ENCODE results near the gene SOBP. TPM values are rescaled to one million over a fixed set of nuclear protein-coding genes. Genes with fewer than 3 reads are reported as not detected.
A peak's percentile ranks its signal among the peaks of the same experiment; 100 is the strongest.
"Not testable (repeated sequence)": the region's sequence is repeated elsewhere in the genome, so short reads cannot be mapped to it uniquely, and the experiment has no call there.

The SOBP gene
- polyA plus RNA-seq, 3 donors from 2014 or later = not detected

DNA sequence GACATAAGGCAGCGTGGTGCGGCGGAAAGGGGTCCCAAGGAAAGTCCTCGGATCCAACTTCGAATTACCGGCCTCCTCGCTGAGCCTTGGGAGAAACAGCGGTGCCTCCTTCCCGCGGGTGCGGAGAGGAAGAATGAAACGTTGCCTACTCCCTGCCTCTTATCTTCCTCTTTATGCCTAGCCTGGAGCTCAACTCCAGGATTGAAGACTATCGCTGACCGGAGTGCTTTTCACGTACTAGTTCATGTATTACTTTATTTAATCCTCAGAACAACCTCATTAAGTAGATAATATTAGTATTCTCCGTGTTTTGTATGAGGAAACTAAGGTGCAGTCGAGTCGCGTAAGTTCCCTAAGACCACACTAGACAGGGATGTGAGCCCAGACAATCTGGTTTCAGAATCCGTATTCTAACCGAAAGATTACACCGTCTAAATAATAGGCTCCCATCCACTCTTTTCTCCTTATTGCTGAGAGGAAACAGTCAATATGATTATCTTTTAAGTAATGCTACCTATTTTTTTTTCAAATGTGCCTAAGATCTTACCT lies 29.8 kb upstream of the SOBP start:
- Mint-ChIP-seq H3K4me3 (peak overlapping the region; percentile 94 to 99 (median 95)), H3K9me3 (no peaks in the 10 kb centered on the region), H3K36me3 (no peaks in the 10 kb centered on the region), H3K4me1 (peaks cover 26 to 41% of the 10 kb centered on the region in 2 donors), H3K27ac (peak overlapping the region; percentile 93 to 98 (median 94)), H3K27me3 (ENCODE audit: low read depth in 3 of 3) (peaks cover 4 to 8% (median 7%) of the 10 kb centered on the region in 3 donors)
- DNase-seq = peak in 1 of 3 donors; percentile 1

DNA sequence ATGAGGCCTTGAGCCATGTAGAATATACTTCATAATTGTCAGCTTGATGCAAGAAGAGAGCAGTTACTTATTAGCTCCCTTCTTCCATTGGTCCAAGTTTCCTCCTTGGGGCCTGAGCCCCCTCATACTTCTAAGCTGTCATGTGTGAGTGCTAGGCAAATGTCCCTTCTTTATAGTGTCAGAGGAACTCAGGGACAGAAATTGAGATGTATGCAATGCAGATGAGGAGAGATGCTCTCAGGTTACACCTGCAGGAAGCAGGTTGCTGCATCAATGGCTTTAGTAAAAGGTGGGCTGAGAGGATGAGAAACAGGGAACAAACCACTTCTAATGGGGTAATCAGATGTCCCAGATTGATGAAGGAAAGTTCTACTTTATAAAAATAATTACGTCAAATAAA lies 23.9 kb upstream of the SOBP start:
- Mint-ChIP-seq H3K36me3 (no peaks in the 10 kb centered on the region), H3K4me1 (no peaks in the 10 kb centered on the region)

DNA sequence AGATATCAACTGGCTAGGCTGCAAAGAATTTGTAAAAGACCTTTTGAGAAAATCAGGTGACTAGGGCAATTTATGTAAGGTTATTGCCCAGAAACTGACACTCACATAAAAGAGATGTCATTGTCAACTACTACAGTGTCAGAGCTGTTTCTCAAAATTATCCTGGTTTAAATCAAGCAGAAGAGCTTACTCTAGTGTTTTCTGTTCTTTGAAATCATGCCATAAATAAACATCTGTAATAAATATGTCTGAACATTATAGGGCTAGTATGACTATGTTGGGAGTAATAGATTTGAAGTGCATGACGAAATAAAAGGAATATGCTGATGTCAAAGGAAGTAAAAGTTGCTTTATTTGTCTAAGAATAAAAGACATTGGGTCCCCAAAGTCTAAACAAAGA lies 19.6 kb upstream of the SOBP start:
- Mint-ChIP-seq H3K4me1 (no peaks in the 10 kb centered on the region), H3K27ac (no peak overlapping the region), H3K36me3 (no peaks in the 10 kb centered on the region), H3K4me3 (no peak overlapping the region), H3K27me3 (ENCODE audit: low read depth in 3 of 3) (peaks cover 7 to 9% (median 8%) of the 10 kb centered on the region in 3 donors), H3K9me3 (no peaks in the 10 kb centered on the region)
- DNase-seq = no peak

More for the DNA sequence above, 23.9 kb upstream of the SOBP start:
- Mint-ChIP-seq H3K27ac (no peak overlapping the region), H3K27me3 (ENCODE audit: low read depth in 3 of 3) (peaks cover 2 to 7% (median 6%) of the 10 kb centered on the region in 3 donors), H3K9me3 (no peaks in the 10 kb centered on the region), H3K4me3 (no peak overlapping the region)
- no peak for DNase-seq

DNA sequence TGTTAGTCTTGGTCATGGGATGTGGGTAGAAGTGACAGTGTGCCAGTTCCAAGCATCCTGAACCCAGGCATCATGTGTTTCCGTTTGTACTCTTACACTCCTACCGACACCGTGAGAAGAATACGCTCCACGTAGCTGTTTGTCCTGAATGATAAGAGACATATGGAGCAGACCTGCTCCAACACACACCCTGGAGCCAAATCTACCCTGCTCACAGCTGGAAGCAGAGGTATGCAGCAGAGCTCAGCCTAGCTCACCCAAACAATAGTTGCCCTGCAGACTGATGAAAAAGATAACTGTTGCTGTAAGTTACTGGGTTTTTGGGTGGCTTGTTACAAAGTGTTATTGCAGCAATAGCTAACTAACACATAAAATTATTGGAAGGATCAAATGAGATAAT lies 16.3 kb upstream of the SOBP start:
- no peak for DNase-seq
- H3K9me3 Mint-ChIP-seq = no peaks in the 10 kb centered on the region

DNA sequence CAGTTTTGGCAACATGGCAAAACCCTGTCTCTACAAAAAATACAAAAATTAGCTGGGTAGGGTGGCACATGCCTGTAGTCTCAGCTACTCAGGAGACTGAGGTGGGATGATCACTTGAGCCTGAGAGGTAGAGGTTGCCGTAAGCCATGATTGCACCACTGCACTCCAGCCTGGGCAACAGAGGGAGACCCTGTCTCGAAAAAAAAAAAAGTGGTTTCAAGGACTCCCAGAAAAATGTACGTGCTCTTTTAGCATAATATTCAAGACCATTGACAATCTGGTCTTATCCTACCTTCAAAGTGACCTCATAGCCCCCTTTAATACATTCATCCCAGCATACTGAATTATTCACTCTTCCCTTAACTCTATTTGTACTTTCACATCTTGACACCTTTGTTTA lies 14.6 kb upstream of the SOBP start:
- peaks cover 5 to 15% (median 7%) of the 10 kb centered on the region in 3 donors for H3K27me3 Mint-ChIP-seq (ENCODE audit: low read depth in 3 of 3)
- not testable (repeated sequence) for H3K4me3 Mint-ChIP-seq, H3K36me3 Mint-ChIP-seq, H3K9me3 Mint-ChIP-seq, DNase-seq, H3K4me1 Mint-ChIP-seq, H3K27ac Mint-ChIP-seq

More for the DNA sequence above, 16.3 kb upstream of the SOBP start:
- H3K4me3 Mint-ChIP-seq = no peak overlapping the region
- no peak overlapping the region for H3K27ac Mint-ChIP-seq
- no peaks in the 10 kb centered on the region for H3K4me1 Mint-ChIP-seq
- no peaks in the 10 kb centered on the region for H3K36me3 Mint-ChIP-seq
- peaks cover 3 to 15% (median 10%) of the 10 kb centered on the region in 3 donors for H3K27me3 Mint-ChIP-seq (ENCODE audit: low read depth in 3 of 3)

DNA sequence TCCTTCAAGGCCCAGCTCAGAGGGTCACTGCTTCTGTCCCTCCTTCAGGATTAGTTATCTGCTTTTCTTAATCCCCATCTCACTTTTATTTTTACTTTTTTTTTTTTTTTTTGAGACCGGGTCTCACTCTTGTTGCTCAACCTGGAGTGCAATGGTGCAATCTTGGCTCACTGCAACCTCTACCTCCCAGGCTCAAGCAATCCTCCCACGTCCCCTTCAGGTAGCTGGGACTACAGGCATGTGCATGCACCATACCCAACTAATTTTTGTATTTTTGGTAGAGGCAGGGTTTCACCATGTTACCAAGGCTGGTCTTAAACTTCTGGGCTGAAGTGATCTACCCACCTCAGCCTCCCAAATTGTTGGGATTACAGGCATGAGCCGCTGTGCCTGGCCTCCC lies 14.1 kb upstream of the SOBP start:
- H3K4me3 Mint-ChIP-seq, H3K9me3 Mint-ChIP-seq, DNase-seq, H3K4me1 Mint-ChIP-seq, H3K27ac Mint-ChIP-seq, H3K36me3 Mint-ChIP-seq: not testable (repeated sequence)
- H3K27me3 Mint-ChIP-seq (ENCODE audit: low read depth in 3 of 3) = peaks cover 5 to 13% (median 9%) of the 10 kb centered on the region in 3 donors

DNA sequence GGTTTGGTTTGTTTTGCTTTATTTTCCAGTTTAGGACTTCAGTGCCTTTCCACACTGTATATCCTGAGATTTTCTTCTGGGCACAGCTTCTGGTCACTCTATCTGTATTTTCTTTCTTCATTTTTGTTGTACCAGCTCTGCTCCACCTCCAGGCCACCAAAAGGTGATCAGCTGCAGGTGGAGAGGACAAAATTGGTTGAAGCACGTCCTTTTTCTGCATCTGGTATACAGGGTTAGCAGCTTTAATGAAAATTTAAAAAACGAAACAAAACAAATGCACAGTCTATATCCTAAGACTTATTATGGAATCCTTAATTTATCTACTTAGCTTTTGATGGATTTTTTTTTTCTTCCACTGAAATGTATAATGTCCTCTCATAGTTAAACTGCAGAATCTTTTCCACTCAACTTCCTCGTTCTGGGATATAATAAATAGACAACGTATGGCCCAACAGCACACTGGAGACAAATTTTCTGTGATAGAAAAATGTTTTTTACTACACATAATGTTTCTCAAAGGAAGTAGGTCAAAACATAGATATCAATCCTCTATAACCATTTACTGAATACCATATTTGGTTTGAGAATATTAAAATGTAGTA lies 10.7 kb upstream of the SOBP start:
- Mint-ChIP-seq H3K4me1 (no peaks in the 10 kb centered on the region), H3K27ac (no peak overlapping the region), H3K27me3 (ENCODE audit: low read depth in 3 of 3) (peaks cover 12 to 17% (median 13%) of the 10 kb centered on the region in 3 donors), H3K36me3 (no peaks in the 10 kb centered on the region), H3K4me3 (no peak overlapping the region), H3K9me3 (no peaks in the 10 kb centered on the region)
- DNase-seq = no peak

DNA sequence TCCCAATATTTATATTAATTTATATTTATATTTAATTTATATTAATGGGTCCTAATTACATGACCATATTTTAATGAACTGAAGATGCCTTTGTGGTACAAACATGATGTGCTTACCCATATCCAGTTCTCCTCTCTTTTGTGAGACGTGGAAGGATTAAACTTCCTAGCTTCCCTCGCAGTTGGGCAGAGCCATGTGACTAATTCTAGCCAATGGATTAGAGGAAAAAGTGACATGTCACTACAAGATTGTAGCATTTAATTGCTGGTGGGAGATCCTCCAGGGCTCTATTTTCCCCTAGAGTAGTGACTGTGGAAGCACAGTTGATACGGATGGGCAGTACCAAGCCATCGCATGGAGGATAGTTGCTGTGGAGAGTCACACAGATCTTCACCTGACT lies 4.8 kb upstream of the SOBP start:
- Mint-ChIP-seq H3K4me3 (no peak overlapping the region), H3K27ac (no peak overlapping the region)

DNA sequence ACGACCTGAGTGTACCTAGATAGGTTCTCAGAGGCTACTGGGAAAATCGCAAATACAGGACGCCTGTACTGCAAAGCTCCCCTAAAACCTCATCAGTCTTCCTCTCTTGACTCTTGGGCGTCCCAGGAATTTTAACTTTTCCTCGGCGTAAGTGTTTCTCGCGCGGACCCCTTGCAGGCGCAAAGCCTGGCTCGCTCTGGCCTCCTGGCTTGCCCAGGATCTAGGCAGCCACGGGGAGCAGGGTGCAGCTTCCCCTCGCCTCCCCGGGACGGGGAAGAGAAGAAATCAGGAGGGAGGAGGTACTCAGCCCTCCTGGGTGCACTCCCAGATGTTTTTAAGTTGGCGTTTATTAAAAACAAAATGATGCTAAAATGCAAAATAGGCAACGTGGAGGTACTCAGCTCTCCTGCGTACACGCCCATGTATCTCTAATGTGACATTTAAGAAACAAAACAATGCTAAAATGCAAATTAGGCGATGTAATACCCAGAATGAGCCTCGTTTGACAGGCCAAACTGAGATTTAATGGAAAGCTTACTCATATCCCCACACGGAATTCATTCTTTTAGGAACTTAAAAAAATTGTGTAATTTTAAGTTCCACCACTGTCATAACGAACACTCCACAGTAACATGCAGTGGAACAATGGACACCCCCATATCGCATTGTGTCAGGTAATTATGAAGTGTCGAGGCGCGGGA lies 1.6 kb upstream of the SOBP start:
- H3K27me3 Mint-ChIP-seq (ENCODE audit: low read depth in 3 of 3) = peaks cover 25 to 28% (median 27%) of the 10 kb centered on the region in 3 donors
- H3K9me3 Mint-ChIP-seq = peaks cover 0 to 3% (median 0%) of the 10 kb centered on the region in 6 donors
- H3K36me3 Mint-ChIP-seq = peaks cover 0 to 4% (median 0%) of the 10 kb centered on the region in 3 donors
- DNase-seq = no peak
- H3K27ac Mint-ChIP-seq = peak overlapping the region in 1 of 6 donors; percentile 37
- peaks cover 16 to 28% of the 10 kb centered on the region in 2 donors for H3K4me1 Mint-ChIP-seq
- peak overlapping the region; percentile 80 to 94 (median 86) for H3K4me3 Mint-ChIP-seq

More for the DNA sequence above, 4.8 kb upstream of the SOBP start:
- Mint-ChIP-seq H3K4me1 (peaks cover 8 to 13% of the 10 kb centered on the region in 2 donors), H3K9me3 (peaks cover 0 to 3% (median 0%) of the 10 kb centered on the region in 6 donors), H3K27me3 (ENCODE audit: low read depth in 3 of 3) (peaks cover 24 to 28% (median 26%) of the 10 kb centered on the region in 3 donors), H3K36me3 (peaks cover 0 to 4% (median 0%) of the 10 kb centered on the region in 3 donors)
- DNase-seq = no peak

DNA sequence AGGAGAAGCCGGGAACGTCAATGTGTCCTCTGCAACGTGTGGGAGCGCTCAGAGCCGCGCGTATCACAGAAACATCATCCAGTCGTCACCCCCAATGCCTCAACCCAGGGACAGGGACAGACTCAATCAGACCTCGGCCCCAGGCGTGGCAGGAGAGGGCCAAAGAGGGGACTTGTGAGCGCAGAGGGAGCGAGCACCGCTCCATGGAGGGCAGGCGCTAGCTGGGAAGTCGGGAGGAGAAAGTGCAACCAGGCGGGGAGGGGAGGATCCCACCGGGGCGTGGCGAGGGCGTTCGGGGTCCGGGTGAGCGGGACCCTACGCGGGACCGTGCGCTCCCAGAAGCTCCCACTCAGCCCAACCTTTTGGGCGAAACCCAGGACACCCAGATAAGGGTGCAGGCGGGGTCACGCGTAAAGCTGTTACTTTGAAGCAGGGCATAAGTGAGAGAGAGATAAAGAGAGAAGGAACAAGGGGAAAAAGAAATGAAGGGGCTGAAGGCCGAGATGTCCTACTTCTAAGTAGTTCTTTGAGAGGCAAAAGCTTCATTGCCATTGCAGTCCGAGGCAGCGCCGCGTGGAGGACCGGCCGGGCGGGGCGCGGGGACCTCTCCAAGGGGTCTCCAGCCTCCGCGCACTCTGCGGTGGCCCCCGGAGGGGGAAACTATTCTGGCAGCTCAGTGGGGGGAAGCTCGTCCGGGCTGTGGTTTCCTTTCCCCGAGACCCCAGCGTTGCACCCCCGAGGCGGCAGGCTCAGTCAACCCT lies 862 bp upstream of the SOBP start:
- peak overlapping the region; percentile 80 to 94 (median 86) for H3K4me3 Mint-ChIP-seq
- H3K27me3 Mint-ChIP-seq (ENCODE audit: low read depth in 3 of 3) = peaks cover 22 to 28% (median 27%) of the 10 kb centered on the region in 3 donors
- peak overlapping the region in 2 of 6 donors; percentile 45 to 57 for H3K27ac Mint-ChIP-seq
- no peak for DNase-seq
- H3K36me3 Mint-ChIP-seq = peaks cover 0 to 4% (median 0%) of the 10 kb centered on the region in 3 donors
- H3K4me1 Mint-ChIP-seq = peaks cover 16 to 28% of the 10 kb centered on the region in 2 donors
- H3K9me3 Mint-ChIP-seq = peaks cover 0 to 3% (median 0%) of the 10 kb centered on the region in 6 donors

DNA sequence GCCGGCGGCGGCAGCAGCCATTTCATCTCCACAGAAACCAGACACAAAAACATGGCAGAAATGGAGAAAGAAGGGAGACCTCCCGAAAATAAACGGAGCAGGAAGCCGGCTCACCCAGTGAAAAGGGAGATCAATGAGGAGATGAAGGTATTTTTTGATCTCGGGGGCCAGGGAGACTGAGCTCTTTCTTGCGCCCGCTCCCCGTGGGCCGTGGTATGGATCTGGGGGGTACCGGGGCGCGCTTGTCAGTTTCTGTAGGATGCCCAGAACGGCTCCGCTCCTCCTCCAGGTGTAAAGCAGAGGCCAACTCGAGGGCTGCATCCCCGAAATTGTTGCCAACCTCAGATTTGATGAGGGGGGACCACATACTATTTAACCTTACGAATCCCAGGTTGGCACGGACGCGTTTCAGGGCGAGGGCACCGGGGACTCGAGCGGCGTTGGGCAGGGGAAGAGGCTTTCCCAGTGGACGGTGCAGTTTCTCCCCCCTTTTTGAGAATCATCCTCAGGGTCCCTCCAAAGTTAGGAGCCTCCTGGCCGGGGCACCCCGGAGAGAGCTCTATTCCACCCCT lies 735 bp downstream of the SOBP start:
- DNase-seq = no peak
- Mint-ChIP-seq H3K36me3 (peaks cover 0 to 4% (median 0%) of the 10 kb centered on the region in 3 donors), H3K27ac (no peak overlapping the region), H3K9me3 (peaks cover 0 to 3% (median 0%) of the 10 kb centered on the region in 6 donors), H3K4me1 (peaks cover 16 to 28% of the 10 kb centered on the region in 2 donors), H3K4me3 (peak overlapping the region; percentile 79 to 85 (median 83)), H3K27me3 (ENCODE audit: low read depth in 3 of 3) (peaks cover 20 to 30% (median 21%) of the 10 kb centered on the region in 3 donors)

DNA sequence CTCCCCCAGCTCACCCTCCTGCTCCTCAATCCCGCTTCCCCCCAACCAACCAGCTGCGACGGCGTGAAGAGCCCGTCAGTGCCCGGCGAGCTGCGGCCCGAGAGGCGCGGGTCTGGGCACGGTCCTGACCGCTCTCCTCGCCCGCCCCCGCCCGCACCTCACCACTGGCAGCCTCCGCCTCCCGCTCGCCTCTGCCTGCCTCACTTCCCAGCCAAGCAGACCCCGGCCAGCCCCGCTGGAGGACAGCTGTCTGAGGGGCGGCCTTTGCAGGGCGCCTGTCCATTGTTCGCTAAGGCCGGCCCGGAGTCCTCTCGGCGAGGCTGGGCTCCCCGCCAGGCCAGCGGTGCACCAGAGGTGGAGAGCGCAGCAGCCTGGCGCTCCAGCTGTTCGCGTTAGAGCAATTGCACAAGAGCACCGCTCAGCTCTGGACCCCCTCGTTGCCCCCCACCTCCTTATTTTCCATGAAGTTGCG lies 1.3 kb downstream of the SOBP start:
- H3K36me3 Mint-ChIP-seq = peaks cover 0 to 4% (median 0%) of the 10 kb centered on the region in 3 donors
- H3K4me1 Mint-ChIP-seq = peaks cover 16 to 28% of the 10 kb centered on the region in 2 donors
- DNase-seq = no peak
- peaks cover 20 to 27% (median 26%) of the 10 kb centered on the region in 3 donors for H3K27me3 Mint-ChIP-seq (ENCODE audit: low read depth in 3 of 3)
- H3K9me3 Mint-ChIP-seq = peaks cover 0 to 3% (median 0%) of the 10 kb centered on the region in 6 donors
- no peak overlapping the region for H3K27ac Mint-ChIP-seq
- H3K4me3 Mint-ChIP-seq = peak overlapping the region; percentile 79 to 85 (median 83)

All from immature natural killer cell (primary cell).